NCI-H460 (cell line): Measurements from ENCODE around the gene XRCC4. TPM values are rescaled to one million over a fixed set of nuclear protein-coding genes. Genes with fewer than 3 reads are reported as not detected.
"Not testable (repeated sequence)": the region's sequence is repeated elsewhere in the genome, so short reads cannot be mapped to it uniquely, and the experiment has no call there.

ENCODE experiments used
- DNase-seq: peaks from one replicate; pipeline ENCODE4 v3.0.0-alpha.2; 2016; ENCODE audit warnings: low read depth; ENCODE audit errors: extremely low read depth
- total RNA-seq: library from RNA; depleted of rRNA; stranded (reverse); fragments of >200 nt; shearing (Covaris generic); gene quantifications from 2 replicates; pipeline ENCODE4 v1.2.3, GENCODE V29; 2014

XRCC4 gene
- total RNA-seq, 1 experiment from 2014 or later: 21.3 TPM

GRCh38 chr5:83251849-83252248, 174.5 kb downstream of the XRCC4 start:
- no peak for DNase-seq

DNA sequence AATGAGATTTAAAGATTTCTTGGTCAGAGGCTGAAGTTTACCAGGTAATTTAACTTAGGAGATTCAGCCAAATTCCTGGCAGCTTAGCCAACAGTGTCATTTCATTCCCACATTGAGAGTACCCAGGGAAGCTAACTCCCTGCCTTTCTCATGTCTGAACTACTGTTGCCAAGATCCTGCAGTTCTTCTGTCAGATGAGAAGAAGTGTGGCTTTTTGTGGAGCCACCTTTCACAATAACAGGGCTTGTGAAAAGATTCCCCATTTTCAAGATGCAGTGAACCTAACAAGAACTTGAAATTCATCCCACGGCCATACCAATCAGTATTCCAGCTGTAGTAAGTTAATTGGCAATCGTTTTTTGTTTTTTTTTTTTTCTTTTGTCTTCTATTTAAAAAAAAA, 176.4 kb downstream of the XRCC4 start:
- no peak for DNase-seq

GRCh38 chr5:83255268-83255667, 177.9 kb downstream of the XRCC4 start:
- DNase-seq: no peak

- no peak for DNase-seq
These were observed 178.9 kb downstream of the XRCC4 start for GRCh38 chr5:83256091-83256780.

DNA sequence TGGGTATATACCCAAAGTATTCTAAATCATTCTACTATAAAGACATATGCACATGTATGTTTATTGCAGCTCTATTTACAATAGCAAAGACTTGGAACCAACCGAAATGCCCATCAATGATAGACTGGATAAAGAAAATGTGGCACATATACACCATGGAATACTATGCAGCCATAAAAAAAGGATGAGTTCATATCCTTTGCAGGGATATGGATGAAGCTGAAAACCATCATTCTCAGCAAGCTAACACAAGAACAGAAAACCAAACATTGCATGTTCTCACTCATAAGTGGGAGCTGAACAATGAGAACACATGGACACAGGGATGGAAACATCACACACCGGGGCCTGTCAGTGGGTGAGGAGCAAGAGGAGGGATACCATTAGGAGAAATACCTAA, 180.3 kb downstream of the XRCC4 start:
- not testable (repeated sequence) for DNase-seq

- DNase-seq: peak; percentile 9
These were observed 188.0 kb downstream of the XRCC4 start for GRCh38 chr5:83265318-83265717.

DNA sequence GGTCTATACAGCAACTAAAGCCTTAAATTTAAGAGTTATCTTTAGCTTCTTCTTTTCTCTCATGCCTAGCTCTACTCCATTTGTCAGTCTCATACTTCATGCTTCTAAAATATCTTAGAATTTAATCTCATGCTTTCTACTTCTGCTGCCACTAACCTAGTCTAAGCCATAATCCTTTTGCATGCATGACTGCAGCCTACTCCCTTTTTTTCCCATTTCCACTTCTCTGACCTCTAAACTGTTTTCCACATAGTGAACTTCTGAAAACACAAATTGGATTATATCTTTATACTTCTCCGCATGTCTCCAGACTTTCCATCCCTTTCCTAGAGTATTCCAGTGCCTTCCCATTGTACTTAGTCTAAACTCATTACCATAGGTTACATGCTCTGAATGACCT, 193.0 kb downstream of the XRCC4 start:
- no peak for DNase-seq

DNA sequence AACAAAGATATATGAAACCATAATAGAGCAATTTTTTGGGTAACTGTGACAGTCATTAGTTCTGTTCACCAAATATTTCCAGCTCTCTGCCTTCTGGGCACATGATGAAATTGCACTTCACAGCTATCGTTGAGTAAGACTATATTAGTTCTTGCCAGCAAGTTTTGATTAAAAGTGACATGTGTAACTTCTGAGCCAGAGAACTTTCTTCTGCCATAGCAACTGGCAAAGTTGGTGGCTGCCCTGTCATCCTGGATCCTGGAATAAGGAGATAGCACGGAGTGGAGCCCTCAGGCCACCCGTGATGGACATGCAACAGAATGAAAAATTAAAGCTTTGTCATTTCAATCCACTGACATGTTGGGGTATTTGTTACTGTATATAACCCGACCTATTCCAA, 199.8 kb downstream of the XRCC4 start:
- no peak for DNase-seq

DNA sequence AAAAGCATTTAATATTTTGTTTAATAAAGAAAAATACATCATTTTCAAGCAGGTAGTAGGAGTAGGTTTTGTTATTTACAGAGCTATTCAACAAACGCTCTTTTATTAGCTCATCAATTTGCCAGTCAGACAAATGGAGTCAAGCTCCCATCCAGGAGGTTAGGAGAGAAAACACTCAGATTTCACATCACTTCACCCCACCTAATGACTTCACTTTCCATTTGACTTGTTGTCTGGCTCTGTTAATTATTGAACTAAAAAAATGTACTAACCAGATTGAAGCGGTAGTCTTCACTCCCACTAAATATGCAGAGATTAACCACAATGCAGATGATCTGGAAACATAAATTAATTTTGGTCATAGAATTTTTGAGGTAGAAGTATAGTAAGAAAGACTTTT, 200.6 kb downstream of the XRCC4 start:
- DNase-seq: no peak

GRCh38 chr5:83281176-83281575, 203.8 kb downstream of the XRCC4 start:
- no peak for DNase-seq

GRCh38 chr5:83281658-83282057, 204.3 kb downstream of the XRCC4 start:
- DNase-seq: no peak

DNA sequence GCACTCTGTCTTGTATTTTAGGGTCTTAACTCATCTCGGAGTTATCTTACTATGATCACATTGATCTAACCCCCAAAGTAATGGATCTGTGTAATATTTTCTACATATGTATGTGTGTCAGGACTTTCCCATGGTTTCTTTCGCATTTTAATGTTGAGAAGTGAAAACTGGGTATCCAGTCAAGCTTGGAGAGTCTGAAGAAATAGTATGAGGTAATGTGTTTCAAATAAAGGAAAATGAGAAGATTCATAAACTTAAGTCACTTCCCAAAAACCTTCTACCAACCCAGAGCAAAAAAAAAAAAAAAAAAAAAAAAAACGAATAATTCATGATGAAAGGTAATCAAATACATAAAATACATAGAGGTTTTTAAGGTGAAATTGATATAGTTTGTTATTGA, 206.4 kb downstream of the XRCC4 start:
- DNase-seq: no peak

GRCh38 chr5:83285661-83286398, 208.5 kb downstream of the XRCC4 start:
- DNase-seq: no peak

DNA sequence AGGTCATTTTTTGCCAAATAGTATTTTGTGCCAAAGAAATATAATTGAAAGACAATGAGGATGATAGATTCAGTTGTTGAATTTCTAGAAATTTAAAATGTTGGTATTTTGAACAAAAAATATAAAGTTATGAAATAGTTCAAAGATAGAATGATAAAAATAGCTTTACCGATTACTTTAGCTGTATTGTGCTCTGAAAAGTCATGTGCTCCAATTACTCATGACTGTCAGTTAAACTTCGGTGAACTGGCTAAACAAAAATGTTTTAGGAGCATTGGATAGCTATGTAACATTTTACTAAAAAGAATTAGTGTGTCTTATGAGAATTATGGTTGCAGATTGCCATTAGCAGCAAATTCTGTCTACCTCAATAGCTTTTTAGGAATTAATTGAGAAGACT, 216.9 kb downstream of the XRCC4 start:
- DNase-seq: no peak

- DNase-seq: no peak
These were observed 222.0 kb downstream of the XRCC4 start for GRCh38 chr5:83299353-83299752.

- DNase-seq: no peak
These were observed 229.4 kb downstream of the XRCC4 start for GRCh38 chr5:83306572-83307241.

DNA sequence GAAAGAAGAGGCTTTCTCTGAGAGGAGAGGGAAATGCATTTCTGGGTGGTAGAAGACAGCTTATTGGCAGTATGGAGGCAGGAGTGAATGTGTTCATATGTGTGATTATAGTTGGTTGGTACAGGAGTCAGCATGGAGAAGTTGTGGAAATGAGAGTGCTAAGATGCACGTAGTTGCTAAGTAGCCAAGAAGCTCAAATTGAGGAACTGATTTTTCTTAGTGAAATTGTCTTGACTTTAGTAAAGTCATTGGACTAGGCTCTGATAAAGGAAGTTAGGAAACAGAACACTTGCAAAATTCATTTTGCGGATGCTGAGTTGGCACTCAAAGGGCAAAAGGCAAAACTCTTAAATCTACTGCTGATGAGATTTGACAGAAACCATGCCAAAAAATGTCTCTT, 235.3 kb downstream of the XRCC4 start:
- DNase-seq: no peak

DNA sequence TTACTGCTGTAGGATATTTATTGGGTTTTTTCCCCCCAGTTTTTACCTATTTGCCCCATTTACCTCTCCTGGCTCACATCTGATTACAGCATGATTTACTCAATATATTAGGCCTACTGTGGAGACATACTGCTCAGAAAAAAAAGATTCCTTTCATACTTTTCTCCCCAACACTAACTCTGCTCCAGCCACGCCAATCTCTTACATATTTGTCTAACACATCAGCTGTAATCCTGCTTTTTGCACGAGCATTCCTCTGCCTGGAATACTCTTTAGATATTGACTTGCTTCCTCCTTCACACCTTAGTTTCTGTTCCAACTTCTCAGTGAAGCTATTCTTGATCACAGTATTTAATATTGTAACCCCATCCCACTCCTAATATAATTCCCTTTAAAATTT, 236.1 kb downstream of the XRCC4 start:
- no peak for DNase-seq

- no peak for DNase-seq
These were observed 244.2 kb downstream of the XRCC4 start for GRCh38 chr5:83321483-83322055.

DNA sequence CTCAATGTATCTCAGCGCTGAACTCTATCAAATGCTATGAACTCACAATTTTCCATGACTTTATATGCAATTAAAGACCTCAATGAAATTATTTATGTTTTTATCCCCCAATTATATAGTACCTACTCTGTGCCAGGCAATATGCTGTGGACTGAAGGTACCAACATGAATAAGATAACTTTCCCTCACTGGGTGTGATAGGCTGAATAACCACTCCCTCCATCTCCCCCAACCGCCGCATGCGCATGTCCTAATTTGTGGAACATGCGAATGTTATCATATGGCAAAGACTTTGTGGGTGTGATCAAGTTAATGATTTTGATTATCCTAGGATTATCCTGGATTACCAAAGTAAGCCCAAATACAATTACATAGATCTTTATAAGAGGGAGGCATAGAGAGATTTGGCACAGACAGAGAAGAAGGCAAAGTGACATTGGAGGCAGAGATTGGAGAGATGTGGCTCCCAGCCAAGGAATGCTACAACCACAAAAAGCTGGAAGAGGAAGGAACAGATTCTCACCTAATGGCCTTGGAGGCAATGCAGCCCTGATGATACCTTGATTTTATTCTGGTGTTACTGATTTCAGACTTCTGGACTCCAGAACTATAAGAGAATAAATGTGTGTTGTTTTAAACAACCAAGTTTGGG, 245.1 kb downstream of the XRCC4 start:
- DNase-seq: no peak

DNA sequence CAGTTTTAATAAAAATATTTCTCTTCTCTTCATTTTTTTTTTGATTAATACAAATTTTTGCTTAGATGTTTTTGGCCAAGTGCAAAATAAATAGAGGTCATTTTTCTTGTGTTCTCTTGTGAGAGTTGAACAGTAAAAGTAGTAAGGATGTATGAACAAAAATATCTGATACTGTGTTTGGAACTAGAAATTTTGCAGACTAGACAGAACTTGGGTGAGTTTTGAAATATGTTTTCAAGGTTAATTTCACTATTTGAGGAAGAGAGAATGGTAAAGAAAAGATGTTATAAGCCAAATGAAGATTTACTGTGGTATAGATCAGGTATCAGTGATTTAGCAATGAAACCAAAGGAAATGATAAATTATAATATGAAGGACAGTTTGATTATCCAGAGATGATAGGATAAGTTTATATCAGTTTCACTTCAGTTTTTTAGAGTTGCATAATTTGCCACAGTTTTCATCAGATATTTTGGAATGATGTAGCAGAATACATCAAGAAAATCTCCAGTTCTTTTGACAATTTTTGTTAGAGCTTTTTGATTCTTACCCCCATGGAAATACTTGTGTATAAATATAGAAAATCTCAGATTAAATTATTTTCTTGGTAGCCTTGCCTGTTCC, 246.3 kb downstream of the XRCC4 start:
- DNase-seq: no peak
